ENCODE measurements around the gene RAN.
A peak's percentile ranks its signal among the peaks of the same experiment; 100 is the strongest.
"Not testable (repeated sequence)": the region's sequence is repeated elsewhere in the genome, so short reads cannot be mapped to it uniquely, and the experiment has no call there.

The RAN gene

DNA sequence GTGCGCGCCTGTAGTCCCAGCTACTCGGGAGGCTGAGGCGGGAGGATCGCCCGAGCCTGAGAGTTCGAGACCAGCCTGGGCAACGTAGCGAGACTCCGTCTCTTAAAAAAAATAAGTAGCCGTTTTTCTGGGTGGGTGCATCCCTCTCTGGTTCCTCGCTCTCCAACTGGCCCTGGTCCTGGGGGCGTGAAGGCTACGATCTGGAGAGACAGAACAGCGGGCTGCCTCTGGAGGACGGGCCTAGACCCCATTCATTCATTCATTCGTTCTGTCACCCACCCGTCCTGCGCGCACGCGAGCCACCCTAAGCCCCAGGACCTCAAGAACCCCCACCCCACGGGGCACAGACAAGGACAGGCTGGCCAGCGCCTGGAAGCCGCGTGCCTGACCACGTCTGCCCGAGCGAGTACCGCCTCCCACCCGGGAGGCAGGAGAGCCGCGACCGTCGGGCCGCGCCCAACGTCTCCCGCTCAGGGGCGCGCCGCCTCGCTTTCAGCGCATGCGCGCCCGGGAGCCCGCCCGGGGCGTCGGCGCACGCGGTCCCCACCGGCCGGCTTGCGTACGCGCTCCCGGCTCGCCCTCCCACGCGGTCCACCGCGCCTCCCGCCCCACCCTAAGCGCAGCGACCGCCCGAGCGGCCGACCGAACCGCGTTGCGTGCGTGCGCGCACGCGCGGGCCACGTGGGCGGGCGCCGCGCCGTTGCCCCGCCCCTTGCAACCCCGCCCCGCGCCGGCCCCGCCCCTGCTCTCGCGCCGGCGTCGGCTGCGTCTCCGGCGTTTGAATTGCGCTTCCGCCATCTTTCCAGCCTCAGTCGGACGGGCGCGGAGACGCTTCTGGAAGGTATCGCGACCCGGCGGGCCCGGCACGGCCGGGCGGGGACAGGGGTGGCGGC lies at the start of gene RAN:
Gene RAN, plus strand, starts transcription at position 781 of the 893 bp plus-strand sequence. CDS start 528 bp downstream, outside the sequence.
- DNase-seq (ENCODE audit: low spot score) = peak; percentile 99

DNA sequence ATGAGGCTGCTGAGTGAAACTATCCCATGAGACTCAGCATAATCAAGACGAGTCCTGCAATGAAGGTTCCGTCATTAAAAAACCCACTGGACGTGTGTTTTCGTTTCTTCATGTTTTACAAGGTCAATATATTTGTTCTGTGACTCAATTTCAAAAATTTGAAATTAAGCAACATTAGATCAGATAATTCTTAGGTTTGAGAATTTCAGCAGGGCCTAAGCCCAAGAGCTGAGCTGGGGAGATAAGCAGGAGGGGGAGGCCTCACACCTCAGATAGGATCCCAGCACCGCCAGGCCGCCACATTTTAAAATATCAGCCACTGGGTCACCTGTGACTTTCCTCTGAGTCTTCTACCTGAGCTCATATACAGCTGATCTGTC lies 46.1 kb upstream of the RAN start:
- no peak for DNase-seq (ENCODE audit: low spot score)

DNA sequence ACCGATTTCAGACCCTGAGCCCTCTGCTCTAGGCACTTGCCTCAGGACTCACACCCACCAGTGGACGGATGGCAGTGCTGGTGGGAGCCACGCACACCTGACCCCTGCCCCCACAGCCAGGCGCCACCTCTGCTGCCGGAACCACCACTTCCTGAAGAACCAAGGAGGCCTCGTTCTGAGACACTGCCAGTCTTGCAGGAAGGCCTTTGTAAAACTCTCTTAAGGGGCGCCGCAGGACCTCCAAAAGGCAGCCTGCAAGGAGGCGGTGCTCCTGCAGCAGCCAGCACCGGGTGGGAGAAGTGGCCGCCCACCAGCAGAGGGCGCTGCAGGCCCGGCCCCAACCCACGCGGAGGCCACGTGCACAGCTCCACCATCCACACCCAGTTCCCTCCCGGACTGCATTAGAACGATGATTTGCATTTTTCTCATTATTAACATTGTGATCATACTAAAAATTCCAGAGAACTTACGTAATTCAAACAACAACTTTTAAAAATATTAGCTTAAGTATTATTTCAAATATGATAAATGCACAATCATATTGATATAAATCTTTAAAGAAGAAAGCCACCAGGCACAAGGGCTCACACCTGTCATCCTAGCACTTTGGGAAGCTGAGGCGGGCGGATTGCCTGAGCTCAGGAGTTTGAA lies 45.6 kb upstream of the RAN start:
- peak; percentile 38 for DNase-seq (ENCODE audit: low spot score)

DNA sequence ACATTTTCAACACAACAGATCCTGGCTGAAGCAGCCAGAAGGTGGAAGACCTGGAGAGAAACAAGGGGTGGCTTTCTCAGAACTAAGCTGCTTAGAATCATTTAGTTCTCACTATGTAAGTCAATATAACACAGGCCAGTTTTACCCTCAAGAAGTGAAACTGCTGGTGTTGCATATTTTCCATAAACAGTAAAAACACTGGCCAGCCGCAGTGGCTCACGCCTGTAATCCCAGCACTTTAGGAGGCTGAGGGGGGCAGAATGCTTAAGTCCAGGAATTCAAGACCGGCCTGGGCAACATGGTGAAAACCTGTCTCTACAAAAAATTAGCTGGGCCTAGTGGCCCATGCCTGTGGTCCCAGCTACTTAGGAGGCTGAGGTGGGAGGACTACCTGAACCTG lies 44.4 kb upstream of the RAN start:
- no peak for DNase-seq (ENCODE audit: low spot score)

DNA sequence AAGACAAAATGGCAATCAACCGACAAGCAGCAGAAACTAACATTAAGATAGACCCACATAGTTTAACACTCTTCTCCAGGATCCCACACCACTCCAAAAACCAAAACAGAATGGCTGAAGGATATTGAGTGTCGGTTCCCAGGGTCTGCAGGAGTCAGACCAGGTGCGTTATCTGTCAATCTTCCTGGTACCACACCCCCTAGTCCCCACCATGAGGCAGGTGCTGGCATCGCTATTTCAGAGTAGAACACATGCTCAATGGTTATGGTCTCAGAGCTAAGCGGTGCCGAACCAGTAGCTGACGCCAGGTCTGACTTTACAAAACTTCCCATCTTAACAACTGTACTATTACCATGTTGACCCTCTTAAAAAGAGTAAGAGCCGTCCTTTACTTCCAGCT lies 43.0 kb upstream of the RAN start:
- DNase-seq (ENCODE audit: low spot score) = no peak

DNA sequence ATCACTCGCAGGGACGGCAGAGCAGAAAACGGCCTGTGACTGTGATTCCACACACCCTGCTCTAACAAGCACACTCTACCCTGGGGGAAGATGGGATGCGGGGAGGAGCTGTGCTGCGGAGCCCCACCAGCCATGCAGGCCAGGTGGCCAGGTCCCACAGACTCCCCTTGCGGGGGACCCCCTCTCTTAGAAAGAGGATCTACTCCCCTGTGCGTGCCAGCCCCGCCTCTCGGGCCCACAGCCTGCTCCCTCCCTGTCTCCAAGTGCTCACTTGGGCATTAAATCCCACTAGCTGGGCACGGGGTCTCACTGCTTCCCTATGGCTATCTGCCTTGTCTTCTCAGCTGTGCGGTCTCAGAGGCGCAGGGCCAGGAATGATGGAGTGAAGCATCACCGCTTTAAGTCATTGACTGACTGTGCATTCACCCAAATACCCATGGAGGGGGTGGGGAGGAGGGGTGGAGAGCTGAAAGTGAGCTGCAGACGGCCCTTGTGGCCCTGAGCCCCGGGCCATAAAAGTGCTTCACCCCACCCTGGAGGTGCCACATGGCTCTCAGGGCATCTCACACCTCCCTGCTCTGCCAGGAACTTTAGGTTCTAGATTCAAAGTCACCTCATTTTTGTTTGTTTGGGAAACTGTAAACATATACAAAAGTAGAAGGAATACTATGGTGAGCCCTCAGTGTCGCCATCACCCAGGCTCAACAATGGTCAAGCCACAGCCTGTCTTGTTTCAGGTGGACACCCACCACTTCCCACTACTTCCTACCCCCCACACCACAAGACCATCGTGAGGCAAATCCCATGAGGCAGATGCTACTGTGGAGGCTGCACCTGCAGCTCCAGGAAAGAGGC lies 42.2 kb upstream of the RAN start:
- no peak for DNase-seq (ENCODE audit: low spot score)

DNA sequence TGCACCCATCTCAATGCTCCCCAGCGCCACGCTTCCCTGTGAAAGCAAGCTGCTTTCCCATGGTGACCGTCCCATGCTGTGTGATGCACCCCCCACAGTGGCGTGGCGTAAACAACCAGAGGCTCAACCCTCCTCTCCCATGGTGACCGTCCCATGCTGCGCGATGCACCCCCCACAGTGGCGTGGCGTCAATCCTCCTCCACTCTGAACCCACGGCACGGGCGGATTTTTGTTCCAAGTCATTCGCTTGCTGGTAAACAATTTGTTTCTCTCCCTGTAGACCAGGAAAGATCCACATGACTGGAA lies 41.7 kb upstream of the RAN start:
- no peak for DNase-seq (ENCODE audit: low spot score)

- DNase-seq (ENCODE audit: low spot score) = no peak
Measured at GRCh38 chr12:130831246-130831645, 40.6 kb upstream of the RAN start.

DNA sequence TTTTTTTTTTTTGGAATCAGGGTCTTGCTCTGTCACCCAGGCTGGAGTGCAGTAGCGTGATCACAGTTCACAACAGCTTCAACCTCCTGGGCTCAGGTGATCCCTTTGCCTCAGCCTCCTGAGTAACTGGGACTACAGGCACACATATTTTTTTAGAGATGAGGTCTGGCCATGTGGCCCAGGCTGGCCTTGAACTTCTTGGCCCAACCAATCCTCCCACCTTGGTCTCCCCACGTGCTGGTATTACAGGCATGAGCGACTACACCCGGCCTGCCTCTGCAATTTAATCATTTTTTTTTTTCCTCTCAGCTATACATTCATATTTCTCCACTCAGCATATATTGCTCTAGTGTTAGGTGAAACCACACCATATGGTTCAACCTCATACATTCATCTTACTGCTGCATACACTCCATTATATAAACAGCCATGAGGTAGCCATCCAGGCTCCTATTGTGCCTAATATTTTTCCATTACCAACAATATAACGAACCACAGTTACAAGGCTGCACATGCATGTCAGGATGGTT lies 39.9 kb upstream of the RAN start:
- DNase-seq (ENCODE audit: low spot score) = no peak

- no peak for DNase-seq (ENCODE audit: low spot score)
Measured at GRCh38 chr12:130832561-130833209, 39.2 kb upstream of the RAN start.

GRCh38 chr12:130835011-130835410 lies 36.9 kb upstream of the RAN start:
- no peak for DNase-seq (ENCODE audit: low spot score)

- no peak for DNase-seq (ENCODE audit: low spot score)
Measured at GRCh38 chr12:130835436-130835835, 36.4 kb upstream of the RAN start.

DNA sequence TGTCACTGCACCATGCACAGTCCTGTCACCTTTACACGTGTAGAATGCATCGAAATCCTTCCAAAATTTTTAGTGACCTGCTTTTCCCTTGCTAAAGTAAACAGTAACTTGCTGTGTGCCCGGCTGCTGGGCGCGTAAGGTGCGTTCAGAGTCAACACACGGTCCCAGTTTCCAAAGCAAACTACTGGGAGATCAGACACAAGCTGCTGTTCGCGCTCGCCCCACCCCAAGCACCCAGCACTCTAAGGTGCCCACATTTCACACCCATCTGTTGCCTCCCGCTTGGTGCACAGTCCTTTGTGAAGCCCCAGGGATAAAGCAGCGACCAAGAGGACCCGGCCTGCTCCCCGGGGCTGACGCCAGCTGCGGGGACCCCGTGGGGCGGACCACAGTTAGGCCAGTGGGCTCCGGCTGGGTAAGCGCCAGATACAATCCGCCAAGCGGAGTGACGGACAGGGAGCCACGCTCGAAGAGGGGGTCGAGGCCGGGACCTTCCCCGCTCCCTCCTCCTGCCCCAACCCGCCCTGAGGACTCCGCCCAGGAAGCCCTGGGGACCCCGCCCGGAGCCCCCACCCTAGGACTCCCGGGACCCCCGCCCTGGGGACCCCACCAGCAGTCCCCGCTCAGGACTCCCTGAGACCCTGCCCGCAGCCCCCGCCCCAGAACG lies 33.4 kb upstream of the RAN start:
- DNase-seq (ENCODE audit: low spot score) = no peak

- DNase-seq (ENCODE audit: low spot score) = peak; percentile 80
Measured at GRCh38 chr12:130838951-130839769, 32.7 kb upstream of the RAN start, which contains the start of gene STX2. STX2 (minus strand) TSS chr12:130839250; CDS start chr12:130839099, 151 bp downstream.

DNA sequence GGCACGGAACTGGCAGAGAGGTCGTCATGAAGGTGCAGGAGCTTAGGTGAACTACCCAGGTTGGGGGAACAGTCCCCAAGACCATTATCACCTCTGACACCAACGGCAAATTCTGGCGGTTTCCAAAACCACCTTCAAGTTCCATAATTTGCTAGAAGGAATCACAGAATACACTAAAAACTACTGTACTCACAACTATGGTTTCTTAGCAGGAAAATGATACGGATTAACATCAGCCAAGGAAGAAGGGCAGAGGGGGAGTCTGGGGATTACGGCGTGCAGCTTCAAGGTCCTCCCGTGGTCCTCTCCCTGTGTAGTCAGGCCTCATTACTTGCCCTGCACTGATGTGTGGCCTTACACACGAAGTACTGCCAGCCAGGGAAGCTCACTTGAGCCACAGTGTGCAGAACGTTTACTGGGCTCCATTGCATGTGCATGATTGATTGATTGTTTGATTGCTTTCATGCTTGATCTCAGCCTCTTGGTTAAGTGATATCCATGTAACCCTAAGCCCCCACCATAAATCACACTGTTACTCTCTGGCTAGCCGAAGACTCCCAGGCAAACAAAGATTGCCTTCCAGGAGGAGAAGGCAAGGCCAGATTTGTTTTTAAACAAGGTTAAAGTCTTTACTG lies 32.0 kb upstream of the RAN start:
- DNase-seq (ENCODE audit: low spot score) = no peak

GRCh38 chr12:130846369-130846768 lies 25.5 kb upstream of the RAN start:
- no peak for DNase-seq (ENCODE audit: low spot score)

DNA sequence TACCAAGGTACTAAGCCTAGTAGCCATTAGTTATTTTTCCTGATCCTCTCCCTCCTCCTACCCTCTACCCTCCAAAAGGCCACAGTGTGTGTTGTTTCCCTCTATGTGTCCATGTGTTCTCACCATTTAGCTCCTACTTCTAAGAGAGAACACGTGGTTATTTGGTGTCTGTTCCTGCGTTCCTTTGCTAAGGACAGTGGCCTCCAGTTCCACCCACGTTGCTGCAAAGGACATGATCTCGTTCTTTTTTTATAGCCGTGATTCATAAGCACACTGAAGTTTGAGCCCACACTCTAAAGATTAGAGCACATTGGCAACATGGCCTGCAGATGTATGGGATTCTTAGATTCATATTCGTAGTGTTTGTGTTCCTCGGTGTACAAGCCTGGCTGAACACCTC lies 24.8 kb upstream of the RAN start:
- DNase-seq (ENCODE audit: low spot score) = no peak

GRCh38 chr12:130848105-130848504 lies 23.8 kb upstream of the RAN start:
- DNase-seq (ENCODE audit: low spot score) = not testable (repeated sequence)

DNA sequence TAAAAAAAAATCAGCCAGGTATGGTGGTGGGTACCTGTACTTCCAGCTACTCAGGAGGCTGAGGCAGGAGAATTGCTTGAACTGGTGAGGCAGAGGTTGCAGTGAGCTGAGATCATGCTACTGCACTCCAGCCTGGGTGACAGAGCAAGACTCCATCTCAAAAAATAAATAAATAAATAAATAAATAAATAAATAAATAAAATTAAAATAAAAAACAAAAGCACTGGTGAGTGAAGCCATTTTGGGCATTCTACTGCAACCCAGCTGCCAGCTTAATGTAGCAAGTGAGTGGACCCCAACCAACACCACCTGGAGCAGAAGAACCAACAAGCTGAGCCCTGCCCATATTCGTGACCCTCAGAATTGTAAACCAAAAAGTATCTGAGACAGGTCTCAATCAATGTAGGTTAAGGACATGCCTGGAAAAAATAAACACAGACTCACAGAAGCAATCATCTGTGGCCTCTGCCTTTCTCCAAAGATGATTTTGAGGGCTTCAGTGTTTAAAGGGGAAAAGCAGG lies 23.0 kb upstream of the RAN start:
- DNase-seq (ENCODE audit: low spot score) = not testable (repeated sequence)
